Stimulated activated CD8-positive, alpha-beta memory T cell treated with anti-CD3 and anti-CD28 coated beads, Interleukin-7, amount 100 ng/mL, for 24 hours (primary cell): ENCODE measurements around the gene CA6.
"Not testable (repeated sequence)": the region's sequence is repeated elsewhere in the genome, so short reads cannot be mapped to it uniquely, and the experiment has no call there.

Experiments
- DNase-seq: peaks from one replicate; pipeline ENCODE4 v3.0.0-alpha.2; 2020; ENCODE audit warnings: low read depth

The CA6 gene

DNA sequence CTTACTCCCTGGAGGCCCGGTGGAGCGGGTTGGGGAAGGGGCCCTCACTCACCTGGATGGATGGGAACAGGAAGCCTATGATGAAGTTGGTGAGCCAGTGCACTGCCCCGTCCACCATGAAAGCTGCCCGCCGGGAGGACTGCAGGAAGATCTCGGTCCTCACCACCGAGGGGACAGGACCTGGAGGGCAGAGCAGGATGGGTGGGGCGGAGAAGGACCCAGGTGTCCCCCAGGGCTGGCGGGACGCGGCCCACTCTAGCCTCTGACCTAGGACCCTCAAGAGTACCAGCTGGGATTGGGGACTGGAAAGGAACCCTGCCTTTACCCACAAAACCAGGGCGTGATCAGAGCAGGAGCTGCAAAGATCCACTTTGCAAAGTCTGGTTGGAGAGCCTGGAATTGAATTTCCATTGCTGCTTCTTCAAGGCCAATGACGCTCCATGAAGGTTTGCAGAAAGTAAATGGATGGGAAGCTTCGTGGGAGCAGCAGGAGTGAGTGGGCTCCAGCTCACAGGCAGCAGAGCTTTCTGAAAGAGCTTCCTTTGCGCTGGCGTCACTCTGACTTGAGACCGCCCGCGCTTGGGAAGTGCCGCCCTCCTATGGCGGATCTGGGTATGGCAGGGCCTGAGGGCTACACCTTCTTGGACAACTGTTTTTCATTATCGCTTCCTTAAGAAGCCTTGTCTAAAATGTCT is 59.2 kb downstream of the CA6 start:
- DNase-seq = peak; percentile 76

DNA sequence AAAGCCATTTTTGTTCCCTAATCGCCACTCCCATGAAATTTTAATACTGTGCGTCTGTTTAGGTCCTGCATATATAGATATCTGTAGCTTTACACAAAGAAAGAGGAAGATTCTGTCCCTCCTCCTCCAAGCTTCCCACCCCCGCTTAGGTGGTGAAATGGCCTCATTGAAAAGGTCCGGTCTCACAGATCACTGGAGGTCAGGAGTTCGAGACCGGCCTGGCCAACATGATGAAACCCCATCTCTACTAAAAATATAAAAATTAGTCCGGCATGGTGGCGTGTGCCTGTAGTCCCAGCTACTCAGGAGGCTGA is 59.7 kb downstream of the CA6 start:
- DNase-seq = no peak

DNA sequence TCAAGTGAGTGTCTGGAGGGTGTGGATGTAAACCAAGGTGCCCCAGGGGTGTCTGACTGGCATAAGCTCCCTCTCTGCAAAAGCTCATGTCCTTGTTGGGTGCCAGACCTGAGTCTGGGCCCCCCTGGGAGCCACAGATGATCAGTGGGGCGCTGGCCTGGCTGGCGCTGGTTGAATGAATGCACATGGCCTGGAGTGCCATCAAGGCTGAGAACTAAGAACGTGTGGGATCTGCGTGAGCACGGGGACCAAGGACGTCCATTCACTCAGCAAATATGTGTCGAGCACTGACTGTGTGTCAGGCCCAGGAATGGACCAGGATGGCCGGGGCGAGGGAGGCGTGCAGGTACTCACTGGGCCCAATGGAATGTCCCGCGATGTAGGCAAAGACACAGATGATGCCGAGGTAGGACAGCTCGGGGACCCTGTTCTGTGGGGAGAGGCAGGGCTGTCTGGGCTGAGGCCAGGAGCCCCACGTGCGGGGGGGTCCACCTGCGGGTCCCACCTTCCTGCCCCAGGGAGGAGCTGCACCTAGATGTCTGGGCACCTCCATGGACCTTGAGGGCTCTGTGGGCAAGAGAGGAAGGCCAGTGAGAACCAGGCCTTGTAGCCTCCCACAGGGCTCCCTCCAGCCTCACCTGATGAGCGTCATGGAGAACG is 61.4 kb downstream of the CA6 start:
- DNase-seq = no peak

DNA sequence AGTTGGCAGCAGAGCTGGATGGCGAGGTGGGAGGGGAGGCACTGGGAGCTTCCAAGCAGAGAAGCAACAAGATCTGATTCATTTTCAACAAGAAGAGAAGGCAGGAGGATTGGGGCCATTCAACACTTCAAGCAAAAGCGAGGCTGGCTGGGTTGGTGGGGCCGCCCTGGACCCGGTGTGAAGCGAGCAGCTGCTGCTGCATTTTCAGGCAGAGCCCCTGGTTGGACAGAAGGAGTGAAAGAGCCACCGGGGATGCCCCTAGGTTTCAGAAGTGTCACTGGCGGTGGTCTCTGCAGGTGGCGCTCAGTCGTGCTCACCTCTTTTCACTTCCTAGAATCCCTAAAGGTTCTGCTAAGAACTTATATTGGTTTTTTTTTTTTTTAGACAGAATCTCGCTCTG is 62.6 kb downstream of the CA6 start:
- no peak for DNase-seq

DNA sequence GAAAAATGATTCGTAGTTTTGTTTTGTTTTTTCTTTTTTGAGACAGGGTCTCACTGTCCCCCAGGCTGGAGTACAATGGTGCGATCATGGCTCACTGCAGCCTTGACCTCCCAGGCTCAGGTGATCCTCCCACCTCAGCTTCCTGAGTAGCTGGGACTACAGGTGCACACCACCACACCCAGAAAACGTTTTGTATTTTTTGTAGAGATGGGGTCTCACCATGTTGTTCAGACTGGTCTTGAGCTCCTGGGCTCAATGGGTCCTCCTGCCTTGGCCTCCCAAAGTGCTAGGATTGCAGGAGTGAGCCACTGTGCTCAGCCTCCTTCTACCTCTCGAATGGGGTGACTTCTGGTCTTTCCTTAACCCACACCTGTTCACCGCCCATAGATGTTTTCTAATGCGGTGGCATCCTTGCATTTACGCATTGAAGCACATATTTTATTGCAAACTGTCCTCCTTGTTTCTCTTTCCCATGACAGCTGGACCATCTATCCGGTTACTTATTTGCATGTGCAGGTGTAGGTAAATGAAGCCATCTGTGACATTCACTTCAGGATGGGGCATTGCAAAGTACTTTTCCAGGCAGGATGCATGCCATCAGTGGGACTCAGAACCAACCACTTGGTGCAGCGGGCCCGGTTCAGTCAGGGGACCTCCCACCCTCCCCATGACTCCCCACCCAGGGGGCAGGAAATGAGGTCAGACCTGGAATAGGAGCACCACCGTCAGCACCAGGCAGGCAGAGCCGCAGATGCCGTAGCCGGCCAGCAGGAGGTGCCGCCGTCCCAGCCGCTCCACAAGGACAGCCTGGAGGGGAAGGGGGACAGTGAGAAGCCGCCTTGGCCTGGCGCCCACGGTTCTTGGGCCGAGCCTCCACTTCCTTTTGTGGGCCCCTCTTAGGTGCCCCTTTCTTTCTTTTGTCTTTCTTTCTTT is 64.0 kb downstream of the CA6 start:
- DNase-seq = no peak

DNA sequence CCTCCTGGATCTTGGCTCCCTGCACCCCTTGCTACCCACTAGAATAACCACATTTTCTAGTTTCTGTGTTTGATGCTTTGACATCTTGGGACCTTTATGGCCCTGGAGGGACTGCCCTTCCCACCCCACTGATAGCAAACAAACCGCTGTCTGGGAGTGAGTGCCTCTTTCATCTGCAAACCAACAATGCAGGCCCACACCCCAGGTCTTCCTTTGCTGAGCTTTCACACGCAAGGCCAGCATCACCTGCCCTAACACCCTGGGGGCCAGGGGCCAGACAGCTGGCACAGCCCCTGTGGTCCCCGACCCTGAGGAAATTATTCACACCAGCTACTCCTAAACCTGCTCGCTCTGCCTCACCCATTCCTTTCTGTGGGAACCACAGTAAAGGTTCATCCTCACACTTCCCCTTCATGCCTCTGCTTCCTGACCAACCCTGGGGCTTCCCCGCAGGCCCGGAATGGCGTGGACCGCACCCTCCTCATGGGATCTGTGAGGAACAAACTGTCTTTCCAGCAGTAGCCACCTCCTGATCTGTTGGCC is 65.2 kb downstream of the CA6 start:
- no peak for DNase-seq

DNA sequence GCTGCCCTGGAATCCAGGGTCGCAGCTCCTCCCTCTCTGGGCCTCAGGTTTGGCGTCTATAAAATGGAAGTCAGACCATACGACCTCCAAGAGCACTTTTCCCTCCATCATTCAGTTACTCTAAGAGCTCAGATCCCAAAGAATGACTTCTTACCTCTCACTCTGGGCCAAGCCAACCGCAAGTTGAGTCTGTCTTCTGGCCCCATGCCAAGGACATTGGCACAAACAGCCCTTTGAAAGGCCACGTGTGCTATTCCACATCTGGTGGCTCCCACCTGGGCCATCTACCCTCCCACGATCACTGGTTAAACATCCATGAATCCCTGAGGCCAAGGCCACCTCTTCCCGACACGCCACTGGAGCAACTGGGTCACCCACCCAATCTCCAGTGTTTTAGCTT is 68.2 kb downstream of the CA6 start:
- DNase-seq = no peak

DNA sequence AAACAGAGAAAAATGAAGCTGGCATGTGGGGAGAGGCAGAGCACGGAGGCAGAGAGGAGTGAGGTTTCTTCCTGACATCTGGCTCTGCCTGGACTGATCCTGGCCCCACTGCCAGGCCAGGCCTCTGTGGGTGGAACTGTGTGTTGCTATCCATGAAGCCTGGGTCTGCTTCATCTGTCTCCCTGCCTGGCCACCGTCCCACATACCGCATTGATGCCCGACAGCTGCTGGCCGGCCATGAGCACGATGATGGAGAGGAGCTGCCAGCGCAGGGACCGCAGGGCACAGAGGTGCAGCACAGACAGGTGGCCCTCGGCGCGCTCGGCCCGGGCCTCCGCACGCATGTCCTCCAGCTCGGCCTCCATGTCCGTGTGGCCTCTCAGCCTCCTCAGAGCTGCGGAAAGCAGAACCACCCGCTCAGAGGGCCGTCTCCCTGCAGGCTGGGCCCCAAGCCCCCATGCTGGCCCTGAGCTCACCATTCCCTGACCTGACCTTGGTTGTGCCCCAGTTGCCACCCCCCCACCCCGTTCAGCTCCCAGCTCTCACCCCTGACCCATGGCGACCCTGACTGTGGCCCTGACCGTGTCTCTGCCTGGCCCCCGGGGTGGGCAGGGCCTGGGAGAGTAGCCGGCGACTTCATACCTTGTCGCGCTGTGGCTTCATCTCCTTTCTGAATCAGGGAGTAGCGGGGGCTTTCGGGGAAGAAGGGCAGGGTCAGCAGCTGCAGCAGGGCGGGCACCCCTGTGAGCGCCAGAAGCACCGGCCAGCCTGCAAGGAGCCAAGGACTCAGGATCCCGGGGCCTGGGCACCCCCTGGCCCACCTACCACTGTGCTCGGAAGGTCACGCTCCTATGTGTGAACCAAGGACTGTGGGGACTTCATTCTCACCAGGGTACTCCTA is 69.1 kb downstream of the CA6 start:
- no peak for DNase-seq

DNA sequence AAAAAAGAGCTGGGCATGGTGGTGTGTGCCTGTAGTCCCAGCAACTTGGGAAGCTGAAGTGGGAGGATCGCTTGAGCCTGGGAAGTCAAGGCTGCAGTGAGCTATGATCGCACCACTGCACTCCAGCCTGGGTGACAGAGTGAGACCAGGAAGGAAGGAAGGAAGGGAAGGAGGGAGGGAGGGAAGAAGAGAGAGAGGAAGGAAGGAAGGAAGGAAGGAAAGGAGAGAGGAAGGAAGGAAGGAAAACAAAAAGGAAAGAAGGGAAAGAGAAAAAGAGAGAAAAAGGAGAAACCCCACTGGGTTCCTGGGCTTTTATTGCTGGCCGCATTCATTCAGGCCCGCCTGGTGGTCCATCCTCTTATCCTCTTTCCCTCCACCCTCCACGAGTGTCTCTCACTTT is 70.8 kb downstream of the CA6 start:
- no peak for DNase-seq

DNA sequence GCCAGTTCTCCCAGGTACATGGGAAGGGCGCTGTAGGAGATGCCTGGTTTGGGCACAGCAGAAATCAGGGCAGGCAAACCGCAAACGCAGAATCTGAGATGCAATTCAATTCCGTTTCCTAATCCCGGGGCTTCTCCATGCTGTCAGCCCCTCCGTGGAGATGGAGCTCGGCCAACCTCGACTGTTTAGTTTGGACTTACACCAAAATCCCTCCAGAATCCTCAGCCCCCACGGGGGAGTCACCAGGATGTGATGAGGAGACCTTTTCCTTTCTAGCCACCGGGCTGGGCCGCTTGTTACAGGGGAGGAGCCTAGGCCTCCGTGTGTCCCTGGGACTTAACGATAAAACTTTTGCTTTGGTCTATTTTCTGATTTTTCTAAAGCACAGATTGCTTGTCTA is 72.7 kb downstream of the CA6 start:
- DNase-seq = no peak

DNA sequence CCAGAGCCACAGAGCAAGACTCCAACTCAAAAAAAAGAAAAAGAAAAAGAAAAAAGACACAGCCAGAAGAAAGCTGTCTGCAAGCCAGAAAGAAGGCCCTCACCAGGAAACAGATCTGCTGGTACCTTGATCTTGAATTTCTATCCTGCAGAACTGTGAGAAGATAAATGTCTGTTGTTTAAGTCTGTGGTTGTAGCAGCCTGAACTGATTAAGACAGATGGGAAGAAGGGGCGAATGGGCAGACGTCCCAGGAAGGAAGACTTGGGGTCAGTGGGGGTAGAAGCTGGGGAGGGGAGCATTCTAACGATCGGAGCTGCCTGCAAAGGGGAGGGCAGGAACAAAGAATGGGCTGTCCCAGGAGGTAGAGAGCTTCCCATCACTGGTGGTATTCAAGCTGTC is 74.2 kb downstream of the CA6 start:
- no peak for DNase-seq

DNA sequence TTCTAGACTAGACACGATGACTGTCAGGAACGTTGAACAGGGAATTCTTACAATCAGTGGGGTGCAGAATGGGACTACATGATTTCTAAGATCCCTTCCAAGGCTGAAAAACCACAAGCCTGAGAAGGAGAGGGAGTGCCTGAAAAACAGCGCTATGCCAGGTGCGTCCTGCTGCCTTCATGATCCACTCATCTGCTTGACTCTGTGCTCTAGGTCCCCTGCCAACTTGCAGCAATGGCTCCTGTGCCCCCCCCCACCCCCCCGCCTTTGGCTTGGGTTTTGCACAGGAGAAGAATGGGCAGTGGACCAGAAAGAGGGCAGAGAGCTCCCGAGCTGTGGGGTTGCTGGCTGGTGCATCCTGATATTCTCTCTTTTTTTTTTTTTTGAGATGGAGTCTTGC is 74.6 kb downstream of the CA6 start:
- no peak for DNase-seq

DNA sequence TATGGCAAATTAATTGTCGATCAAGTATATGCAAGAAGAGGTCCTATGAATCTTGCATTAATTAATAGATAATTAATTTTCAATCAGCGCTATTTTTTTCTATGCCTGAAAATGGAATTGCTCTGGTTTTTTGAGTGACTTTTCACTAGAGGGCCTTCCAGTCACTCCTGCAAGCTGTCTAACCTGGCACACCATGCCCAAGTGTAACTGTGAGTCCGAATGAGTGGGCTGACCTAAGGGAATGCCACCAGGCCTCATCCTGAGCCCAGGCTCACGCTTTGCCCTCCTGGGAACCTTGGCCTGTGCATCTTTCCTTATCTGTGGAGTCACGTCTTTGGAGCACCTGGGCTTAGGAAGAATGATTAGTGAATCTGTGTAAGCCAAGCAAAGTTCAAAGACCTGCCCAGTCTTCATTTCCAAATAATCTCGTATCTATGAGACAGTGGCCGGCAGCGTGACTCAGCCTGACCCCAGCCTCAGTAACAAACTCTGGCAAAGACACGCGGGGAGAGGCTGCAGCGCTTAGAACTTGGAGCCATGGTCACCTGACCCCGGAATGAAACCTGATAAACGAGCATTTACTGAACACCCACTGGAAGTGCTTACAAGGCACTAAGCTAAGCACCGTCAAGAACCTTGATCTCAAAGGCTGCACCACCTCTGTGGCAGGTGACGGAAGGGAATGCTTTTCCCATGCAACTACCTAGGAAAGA is 76.5 kb downstream of the CA6 start:
- DNase-seq = not testable (repeated sequence)

DNA sequence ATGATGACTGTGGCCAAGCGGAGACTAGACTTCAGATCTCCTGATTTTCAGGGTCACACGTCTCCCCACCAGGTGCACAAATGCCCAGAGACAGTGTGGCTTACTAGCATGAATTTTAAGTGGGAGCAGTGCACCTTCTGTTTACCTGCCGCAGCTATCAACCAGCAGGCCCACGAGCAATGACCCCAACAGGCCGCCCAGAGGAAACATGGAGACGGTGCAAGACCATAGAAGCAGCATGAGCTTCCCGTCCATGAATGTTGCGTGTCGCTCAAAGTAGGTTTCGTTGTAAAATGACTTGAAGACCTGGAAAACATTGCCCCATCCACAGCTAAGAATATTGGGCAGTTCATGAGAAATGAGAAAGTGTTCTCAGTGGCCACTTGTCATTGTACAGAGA is 77.1 kb downstream of the CA6 start:
- DNase-seq = no peak
